GM19043 (cell line): ENCODE results near the gene ALK.

ENCODE experiments used
- ATAC-seq: cut with Tn5 transposase; IDR thresholded peaks from one replicate; pipeline ENCODE4 v1.9.1; 2021; ENCODE audit warnings: low read depth; ENCODE audit not compliant: unreplicated experiment

ALK gene

GRCh38 chr2:29587402-29588190 is 333.8 kb downstream of the ALK start:
- ATAC-seq: no peak

GRCh38 chr2:29586919-29587318 is 334.5 kb downstream of the ALK start:
- ATAC-seq: no peak

DNA sequence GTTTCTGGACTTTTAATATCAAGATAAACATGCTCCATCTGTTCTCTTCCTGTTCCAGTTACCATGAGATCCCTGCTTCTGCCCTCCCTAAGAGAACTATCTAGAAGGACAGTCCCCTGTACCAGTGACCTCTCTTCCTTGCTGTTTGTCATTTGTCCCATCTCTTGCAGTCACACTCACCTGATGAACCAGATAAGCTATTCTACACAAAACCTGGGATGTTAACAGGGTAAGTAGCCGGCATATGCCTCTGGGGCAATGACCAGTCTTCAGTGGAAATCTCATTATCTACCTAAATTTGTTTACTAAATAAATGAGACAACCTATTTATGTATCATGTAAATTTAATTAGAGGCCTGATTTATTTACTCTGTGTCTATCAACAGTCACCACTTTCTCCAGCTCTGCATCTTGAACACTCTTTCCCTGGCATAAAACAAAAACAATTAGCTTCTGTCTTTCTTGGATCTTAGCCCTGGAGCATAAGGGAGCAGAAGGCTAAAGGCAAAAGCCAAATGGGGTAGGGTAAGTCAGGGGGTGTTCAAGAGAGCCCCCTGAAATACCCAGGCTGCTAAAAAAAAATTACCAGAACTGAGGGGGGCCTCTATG is 337.7 kb downstream of the ALK start:
- ATAC-seq: no peak

DNA sequence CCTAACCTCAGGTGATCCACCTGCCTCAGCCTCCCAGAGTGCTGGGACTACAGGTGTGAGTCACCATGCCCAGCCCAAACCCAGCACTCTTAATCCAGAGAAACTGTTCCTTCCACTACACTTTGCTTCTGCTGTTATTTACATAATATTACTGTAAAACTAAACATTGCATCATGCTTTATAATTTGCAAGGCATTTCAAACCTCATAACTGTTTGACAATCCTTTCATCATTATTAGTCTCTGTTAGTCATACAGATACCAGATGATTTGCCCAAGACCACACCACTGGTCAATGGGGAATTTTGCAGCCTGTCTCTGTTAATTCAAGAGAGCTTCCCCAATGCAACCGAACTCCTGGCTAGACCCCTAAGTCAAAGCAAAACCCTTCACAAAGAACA is 338.3 kb downstream of the ALK start:
- no peak for ATAC-seq

GRCh38 chr2:29582062-29582461 is 339.3 kb downstream of the ALK start:
- ATAC-seq: no peak

- no peak for ATAC-seq
These were observed 341.2 kb downstream of the ALK start for GRCh38 chr2:29580223-29580622.

DNA sequence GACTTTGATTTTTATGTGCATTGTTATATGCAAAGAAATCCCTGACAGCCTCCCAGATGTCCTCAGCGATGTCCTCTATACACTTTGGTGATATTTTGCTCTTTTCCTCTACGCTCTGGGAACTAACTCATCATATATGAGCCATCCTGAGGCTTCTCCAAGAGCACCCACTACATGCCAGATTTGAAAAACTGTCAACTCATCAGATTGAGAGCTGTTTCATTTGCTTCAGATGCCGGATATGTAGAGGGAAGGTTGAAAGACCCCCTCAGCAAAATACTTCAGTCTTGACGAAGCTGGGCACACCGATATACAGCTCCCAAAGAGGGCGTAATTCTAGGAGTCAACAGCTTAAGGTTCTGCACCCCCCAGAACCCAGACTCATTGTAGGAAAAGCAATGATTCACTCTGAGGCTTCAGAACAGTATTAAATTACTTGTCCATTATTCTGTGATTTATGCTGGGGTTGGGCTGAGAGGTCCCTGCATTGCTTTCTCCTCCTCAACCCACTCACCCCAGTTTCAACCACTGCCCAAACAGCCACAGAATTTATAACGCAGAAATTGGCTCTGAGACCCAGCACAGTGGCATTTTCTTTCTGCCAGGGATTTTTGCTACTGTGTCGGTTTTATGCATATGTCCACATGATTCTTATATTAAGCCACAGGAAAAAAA is 341.8 kb downstream of the ALK start:
- no peak for ATAC-seq

DNA sequence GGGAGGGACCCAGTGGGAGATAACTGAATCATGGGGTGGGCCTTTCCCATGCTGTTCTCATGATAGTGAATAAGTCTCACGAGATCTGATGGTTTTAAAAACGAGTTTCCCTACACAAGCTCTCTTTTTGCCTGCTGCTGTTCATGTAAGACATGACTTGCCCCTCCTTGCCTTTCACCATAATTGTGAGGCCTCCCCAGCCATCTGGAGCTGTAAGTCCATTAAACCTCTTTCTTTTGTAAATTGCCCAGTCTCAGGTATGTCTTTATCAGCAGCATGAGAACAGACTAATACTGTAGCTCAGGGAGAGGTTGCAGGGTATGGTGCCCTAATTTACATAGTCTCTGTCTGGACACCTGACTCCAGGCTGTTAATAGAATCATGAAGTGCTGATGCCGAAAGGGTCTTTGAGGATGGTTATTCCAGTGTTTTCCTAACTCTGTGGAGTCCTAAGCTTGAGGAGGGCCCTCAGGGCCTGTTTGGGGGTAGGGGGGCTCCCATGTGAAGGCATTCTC is 343.2 kb downstream of the ALK start:
- no peak for ATAC-seq

DNA sequence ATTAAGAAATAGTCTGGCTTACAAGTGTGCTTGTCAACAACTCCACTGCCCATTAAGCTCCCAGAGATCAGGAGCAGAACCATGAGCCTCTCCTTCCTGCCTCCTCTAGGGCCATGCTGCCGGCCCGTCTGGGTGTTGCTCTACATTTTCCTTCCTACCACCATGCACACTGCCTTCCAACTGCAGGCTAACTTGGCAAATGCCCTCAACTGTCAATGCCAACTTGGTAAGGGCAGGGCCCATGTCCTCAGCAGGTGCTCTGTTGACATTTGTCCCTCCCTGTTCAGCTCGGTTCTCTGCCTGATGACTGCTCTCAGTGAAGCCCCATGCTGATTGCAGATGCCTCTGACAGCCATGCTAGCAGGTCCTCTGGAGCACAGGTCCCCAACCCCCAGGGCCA is 345.2 kb downstream of the ALK start:
- no peak for ATAC-seq

- ATAC-seq: no peak
These were observed 346.0 kb downstream of the ALK start for GRCh38 chr2:29575370-29575890.

- no peak for ATAC-seq
These were observed 347.8 kb downstream of the ALK start for GRCh38 chr2:29573612-29574011.

GRCh38 chr2:29573147-29573546 is 348.2 kb downstream of the ALK start:
- ATAC-seq: no peak

DNA sequence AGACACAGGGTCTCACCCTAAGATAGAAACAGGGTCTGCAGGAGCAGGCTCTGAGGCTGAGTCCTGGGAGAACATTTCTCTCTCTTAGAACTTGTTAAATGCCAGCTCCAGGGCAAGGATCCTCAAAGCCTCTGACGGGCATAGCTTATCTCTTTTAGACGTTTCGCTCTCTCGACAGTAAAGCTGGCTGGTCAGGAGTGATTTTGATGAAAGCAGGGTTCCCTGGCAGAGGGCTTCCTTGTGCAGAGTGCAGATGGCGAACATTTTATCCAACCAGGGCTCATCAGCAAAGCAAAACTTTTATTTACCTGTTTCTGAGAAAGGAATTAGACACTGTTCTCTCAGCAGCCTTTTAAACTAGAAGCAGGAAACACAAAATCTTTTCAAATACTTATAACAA is 350.8 kb downstream of the ALK start:
- no peak for ATAC-seq

DNA sequence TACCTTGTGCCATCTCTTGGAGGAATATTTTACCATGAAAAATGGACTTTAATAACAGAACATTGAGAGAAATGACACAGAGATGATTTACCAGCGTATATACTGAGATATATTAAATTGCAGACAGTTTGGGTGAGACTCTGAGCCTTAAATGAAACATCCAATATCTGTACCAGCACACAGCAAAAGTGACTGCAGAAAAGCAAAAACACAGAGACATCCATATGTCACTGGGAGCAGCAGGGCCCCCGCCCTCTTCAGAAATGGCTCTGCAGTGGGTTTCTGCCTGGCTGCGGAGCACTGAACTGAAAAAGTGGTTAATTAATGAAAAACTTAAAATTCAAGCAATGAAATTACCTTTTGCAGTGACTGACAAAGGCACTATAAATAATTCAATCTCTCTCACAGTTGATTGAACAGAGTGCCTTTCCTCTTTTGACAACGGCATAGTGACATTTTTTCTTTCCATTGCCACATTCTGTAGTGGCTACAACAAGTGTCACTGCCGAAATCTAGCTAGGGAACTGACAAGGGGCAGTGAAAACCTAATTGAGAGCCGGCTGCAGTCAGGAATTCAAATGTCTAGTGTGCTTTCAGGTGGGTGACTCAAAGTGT is 353.4 kb downstream of the ALK start:
- ATAC-seq: no peak

DNA sequence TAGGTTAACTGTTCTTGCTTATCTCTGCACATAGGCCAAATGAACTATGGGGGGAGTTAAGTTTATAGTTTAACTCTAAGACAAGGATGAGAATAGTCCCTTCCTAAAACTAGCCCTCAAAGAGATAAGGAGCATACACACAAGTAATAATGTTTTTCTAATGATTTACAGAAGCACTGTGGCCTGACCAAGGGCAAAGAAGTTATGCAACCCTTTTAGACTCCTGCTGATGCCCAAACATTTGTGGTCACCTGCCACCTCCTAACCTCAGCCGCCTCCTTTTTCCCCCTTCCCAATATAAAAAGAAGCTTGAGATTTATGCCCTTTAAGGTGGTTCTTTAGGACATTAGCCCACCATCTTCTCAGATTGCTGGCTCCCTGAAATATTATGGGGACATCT is 357.7 kb downstream of the ALK start:
- no peak for ATAC-seq

DNA sequence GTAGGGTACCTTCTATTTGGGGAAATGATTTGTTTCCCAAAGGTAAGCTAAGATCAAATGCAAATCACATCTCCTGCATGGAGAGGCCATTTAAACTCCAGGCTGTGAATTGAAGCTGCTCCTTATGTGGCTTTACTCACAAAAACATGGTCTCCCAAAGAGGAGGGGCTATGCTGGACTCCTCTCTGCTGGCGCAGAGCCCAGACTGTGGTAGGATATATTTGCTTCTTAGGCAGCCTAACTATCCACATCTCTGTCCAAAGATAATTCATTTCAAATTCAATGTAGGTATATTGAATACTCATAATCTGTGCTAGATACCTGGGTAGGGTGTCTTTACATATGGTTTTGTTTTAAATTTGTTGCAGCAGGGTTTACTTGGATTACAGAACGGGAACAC is 358.5 kb downstream of the ALK start:
- no peak for ATAC-seq

- ATAC-seq: no peak
These were observed 359.1 kb downstream of the ALK start for GRCh38 chr2:29562319-29562718.

GRCh38 chr2:29561628-29562027 is 359.8 kb downstream of the ALK start:
- ATAC-seq: no peak

DNA sequence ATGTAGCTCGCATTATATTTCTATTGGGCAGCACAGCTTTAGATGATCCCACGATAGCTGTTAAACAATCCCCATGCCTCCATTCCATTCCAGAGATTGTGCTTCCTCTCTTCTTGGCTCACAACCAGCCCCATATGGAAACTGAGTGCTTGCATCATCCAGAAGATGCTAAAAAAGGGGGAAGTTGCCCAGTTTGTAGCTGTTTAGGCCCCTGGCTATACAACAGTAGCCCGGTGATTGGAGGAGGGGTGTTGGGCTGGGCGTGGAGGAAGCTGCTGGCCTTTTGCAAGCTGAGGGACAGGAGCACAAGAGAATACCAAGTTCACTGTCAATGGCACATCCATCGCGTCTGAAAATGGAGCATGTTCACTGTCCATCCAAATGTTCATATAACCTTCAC is 360.2 kb downstream of the ALK start:
- no peak for ATAC-seq

- no peak for ATAC-seq
These were observed 360.8 kb downstream of the ALK start for GRCh38 chr2:29560566-29560965.

- ATAC-seq: no peak
These were observed 361.4 kb downstream of the ALK start for GRCh38 chr2:29560030-29560429.
